Activated effector memory CD4-positive, alpha-beta T cell treated with anti-CD3 and anti-CD28 coated beads, Interleukin-2, amount 50 U/mL, for 16 hours (primary cell): ENCODE results near the gene CDH8.

Experiments used
- DNase-seq: peaks from one replicate; pipeline ENCODE4 v3.0.0-alpha.2; 2020

The CDH8 gene

DNA sequence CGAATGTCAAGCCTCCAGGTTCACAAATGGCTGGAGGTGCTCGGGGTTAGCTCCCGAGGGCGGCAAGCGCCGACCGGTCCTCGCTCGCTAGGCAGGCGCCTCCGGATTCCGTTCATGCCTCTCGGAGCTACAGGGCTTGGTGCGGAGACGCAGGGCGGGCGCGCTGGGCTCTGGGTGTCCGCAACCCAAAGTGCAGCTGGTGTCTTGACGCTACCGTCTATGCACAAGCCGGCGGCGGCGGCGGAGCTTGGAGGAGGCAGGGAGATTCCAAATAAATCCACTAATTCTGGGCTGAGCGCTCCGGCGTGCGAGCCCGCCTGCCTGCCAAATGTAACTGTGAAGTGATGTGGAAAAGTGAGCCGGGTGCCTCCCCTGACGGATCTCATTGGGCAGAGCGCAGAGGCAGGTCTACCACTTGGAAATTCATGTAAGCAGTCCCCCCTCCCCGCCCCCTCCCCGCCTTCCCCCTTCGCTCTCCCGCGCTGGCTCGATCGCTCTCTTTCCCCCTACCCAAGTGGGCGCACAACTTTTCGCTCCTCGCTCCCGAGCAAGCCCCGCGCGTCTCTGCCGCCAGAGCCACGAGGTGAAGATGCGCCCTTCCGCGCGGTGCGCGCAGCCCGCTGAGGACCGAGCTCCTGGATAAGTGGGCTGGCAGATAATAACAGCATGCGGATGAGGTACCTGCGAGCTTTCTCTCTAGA, at the start of gene CDH8:
Gene CDH8 (minus strand): TSS at position 338 of the 701 bp plus-strand sequence. CDS start 15,035 bp downstream, outside the sequence.
- no peak for DNase-seq

DNA sequence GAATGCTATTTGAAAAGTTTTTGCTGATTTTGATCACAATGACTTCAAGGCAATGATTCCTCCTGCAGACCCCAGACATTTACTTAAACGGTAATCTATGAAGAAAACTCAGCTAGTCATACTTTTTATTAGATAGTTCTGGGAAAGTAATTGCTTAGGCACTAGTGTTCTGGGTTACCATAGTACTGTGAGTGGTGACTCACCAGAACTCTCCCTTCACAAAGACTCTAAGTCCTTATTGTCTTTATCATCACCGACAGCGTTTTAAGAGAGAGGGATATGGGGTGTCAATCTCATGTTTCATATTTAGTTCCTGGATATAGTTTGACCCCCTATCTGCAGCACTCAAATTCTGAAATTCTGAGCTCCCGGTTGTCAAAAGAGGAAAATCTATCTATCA, 43.0 kb upstream of the CDH8 start:
- DNase-seq = no peak

DNA sequence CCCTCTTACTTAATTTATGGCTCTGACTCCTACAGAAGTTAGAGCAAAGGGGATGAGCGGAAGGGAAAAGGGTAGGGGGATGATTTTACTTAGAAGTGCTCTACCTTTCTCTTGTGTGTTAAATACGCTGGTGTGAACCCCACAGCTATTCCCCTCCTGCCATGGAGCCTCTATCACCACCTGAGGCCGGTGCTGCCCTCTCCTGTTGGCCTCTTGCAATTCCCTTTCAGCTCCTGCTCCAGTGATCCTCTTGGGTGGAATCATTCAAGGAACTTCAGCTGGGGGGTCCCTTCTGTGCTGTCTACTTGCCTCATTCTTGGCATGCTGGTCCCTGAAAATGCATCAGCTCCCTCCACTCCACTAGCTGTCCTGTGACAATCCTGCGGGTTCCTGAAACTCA, 41.8 kb upstream of the CDH8 start:
- DNase-seq = no peak

GRCh38 chr16:62076886-62077285, 40.6 kb upstream of the CDH8 start:
- DNase-seq = no peak

DNA sequence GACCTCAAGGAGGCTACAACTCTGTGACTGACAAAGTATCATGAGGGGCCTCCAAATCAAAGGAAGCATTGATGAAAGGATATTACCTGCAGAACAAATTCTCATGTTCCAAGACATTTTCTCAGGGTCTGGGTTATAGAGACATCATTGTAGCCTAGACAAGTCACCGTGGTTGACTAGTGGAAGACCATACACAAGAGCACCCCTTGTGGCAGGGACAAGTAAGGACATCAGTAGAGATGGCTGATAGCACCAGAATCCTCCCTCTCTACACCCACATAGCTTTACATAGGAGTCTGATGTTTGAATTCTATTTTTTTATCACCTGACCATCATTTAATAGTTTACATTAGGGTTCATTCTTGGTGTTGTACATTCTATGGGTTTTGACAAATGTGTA, 32.5 kb upstream of the CDH8 start:
- DNase-seq = no peak

GRCh38 chr16:62067981-62068380, 31.7 kb upstream of the CDH8 start:
- DNase-seq = no peak

DNA sequence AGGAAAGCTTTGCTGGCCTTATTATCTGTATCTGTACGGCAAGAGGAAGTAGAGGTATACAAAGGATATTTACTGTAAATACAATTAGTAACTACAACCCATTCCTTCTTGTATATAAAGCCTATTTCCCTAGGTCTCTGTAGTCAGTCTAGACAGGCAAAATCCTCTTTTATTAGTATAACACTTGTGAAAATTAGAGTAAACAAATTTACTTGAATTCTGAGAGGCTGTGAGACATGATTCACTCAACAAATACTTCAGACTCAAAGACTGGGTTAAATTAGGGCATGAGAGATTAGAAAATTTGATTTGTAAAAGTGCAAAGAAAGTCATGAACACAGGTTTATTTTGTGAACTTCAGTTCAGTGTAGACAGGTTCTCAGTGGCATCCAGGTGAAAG, 30.9 kb upstream of the CDH8 start:
- no peak for DNase-seq

- DNase-seq = no peak
These were observed 30.5 kb upstream of the CDH8 start for GRCh38 chr16:62066747-62067146.

GRCh38 chr16:62064173-62064572, 27.9 kb upstream of the CDH8 start:
- DNase-seq = no peak

GRCh38 chr16:62060089-62060488, 23.9 kb upstream of the CDH8 start:
- no peak for DNase-seq

GRCh38 chr16:62059527-62059926, 23.3 kb upstream of the CDH8 start:
- DNase-seq = no peak

GRCh38 chr16:62058412-62058811, 22.2 kb upstream of the CDH8 start:
- no peak for DNase-seq

DNA sequence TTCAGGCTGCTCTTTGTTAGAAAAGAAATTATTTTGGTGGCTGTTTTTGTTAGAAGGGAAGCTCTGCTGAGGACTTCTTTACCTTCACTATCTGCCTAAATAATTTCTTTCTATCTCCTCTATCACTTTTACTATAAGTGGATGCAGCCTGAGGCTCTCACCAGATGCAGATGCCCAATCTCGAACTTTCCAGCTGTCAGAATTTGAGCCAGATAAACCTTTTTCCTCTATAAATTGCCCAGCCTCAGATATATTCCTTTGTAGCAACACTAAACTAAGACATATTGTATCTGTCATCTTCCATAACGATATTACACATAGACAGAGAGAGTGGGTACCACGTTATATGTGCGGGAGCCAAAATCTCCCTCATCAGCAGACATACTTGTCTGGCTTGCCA, 15.7 kb upstream of the CDH8 start:
- DNase-seq = no peak

- DNase-seq = no peak
These were observed 14.6 kb upstream of the CDH8 start for GRCh38 chr16:62050793-62051192.

- no peak for DNase-seq
These were observed 10.6 kb upstream of the CDH8 start for GRCh38 chr16:62046801-62047200.

DNA sequence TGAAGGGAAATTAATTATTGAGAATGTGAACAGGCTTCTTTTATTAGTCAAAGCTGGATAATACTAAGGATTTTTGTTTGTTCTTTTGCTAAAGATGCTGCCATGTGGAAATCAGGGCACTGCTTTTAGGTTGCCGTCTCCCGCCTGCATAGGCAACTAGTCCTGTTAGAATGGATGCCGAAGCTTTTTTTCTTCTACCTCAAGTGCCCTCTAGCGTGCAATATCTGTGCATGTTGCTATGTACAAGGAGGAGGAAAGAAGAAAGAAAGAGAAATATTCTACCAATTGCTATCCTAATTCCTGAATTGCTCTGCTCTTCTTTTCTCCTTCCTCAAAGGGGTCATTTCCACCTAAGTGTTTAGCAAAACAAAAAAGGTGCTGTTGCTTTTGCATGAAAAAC, 5.2 kb upstream of the CDH8 start:
- DNase-seq = no peak

GRCh38 chr16:62038646-62039045, 2.4 kb upstream of the CDH8 start:
- DNase-seq = no peak

DNA sequence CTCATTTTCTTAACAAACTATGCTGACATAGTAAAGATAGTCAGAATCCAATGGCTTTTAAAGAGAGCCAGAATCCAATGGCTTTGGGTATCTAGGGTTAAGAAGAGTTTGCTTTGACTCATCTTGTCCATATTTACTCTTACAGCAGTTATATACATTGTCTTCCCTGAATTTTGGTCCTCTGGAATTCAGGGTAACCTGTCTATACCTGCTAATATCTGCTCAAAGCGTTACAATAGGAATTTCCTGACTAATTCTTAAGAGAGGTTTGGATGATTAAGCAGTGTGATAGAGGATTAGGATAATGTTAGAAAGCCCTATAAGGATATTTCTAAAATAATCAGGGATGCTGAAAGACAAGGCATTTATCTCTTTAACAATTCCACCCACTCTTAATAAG, 2.0 kb upstream of the CDH8 start:
- DNase-seq = no peak

GRCh38 chr16:62036802-62037135, 531 bp upstream of the CDH8 start:
- DNase-seq = no peak

DNA sequence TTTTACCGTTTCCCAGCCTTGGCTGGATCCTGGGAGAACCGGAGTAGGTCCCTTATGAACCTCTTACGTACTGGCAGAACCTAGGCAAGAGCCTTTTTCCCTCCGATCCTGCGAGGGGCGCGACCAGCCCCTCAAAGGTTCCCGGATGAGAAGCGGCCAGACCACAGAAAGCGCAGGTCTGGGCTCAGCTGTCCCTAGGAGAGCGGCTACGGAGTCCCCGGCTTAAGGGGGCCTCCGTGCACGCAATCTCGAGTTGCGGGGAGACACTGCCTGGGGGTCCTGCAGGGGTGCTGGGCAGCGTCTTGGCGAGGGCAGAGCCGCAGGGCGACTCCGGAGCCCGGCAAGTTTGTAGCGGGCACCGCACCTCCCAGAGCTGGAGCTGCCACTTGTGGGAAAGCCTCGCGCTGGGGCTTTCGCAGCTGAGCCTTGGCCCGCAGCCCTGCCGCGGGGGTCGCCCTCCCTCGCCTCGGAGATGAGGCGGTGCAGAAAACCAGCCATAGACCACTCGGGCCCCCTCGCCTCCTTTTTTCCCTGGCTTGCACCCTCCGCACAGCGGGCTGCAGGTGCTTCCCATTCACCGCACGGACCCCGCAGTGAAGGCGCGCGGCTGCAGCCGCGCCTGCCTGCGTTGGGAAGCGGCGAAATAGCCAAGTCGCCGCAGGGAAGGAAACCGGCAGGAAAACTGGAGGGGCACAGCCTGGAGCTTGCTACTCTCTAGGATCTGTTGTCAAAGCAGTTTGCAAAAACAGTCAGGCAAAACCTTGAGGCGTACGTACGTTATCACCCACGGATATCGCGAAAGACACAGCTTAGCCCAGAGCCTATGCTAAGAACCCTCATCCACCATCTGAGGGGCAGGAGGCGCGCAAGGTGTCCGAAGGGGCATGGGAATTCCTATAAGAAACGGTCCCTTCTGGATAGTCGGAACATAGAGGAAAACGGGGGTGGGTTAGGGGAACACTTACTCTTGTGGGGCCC, 834 bp downstream of the CDH8 start:
- DNase-seq = no peak

GRCh38 chr16:62034231-62035114, 1.8 kb downstream of the CDH8 start:
- DNase-seq = no peak

DNA sequence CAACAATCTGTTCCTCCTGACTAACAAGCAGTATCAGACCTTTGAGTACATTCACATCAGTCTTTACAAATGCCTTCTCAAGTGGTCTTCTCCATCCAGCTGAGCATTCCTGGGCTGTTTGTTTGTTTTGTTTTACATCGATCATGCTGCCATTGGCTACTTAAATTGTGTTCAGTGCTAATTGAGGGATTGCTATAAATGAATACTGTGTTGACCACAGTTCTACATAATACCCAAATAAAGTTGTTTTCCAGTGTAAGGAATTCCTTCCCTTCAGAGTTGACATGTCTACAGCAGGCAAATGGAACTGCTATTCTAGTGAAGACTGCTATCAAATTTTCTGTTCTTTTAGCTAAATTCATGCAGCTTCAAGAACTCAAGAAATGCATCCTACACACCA, 3.2 kb downstream of the CDH8 start:
- DNase-seq = no peak

- no peak for DNase-seq
These were observed 6.3 kb downstream of the CDH8 start for GRCh38 chr16:62029947-62030346.
